Osteoblast (primary cell): ENCODE results near the gene DCAF7. TPM values are rescaled to one million over a fixed set of nuclear protein-coding genes. Genes with fewer than 3 reads are reported as not detected.

Experiments
- DNase-seq: peaks from one replicate; pipeline ENCODE4 v3.0.0; 2011; ENCODE audit warnings: low spot score, mixed read lengths; ENCODE audit not compliant: insufficient read length; ENCODE audit errors: missing footprints
- H2AFZ ChIP-seq: 2 replicates; pipeline ENCODE4 v1.6.0; 2011; ENCODE audit warnings: mild to moderate bottlenecking, low read length
- H3K27ac ChIP-seq: 2 replicates; pipeline ENCODE4 v1.5.1; 2011; ENCODE audit warnings: mild to moderate bottlenecking, low read depth, low read length, moderate library complexity
- H3K27me3 ChIP-seq: 2 replicates; pipeline ENCODE4 v1.6.0; 2012; ENCODE audit warnings: mild to moderate bottlenecking, control low read depth, inconsistent platforms, low read length, moderate library complexity; ENCODE audit not compliant: insufficient read depth
- H3K36me3 ChIP-seq: 2 replicates; pipeline ENCODE4 v1.5.1; 2011; ENCODE audit warnings: mild to moderate bottlenecking, low read length, control low read depth, moderate library complexity; ENCODE audit not compliant: insufficient read depth
- H3K4me1 ChIP-seq: 2 replicates; pipeline ENCODE4 v1.5.1; 2011; ENCODE audit warnings: mild to moderate bottlenecking, low read length, control low read depth, moderate library complexity; ENCODE audit not compliant: insufficient read depth
- H3K4me2 ChIP-seq: 2 replicates; pipeline ENCODE4 v1.6.0; 2011; ENCODE audit warnings: mild to moderate bottlenecking, low read length; ENCODE audit not compliant: insufficient read depth
- H3K4me3 ChIP-seq: fragments of 200-600 bp; sonication (generic); 3 replicates; pipeline ENCODE4 v1.5.1; 2012; ENCODE audit warnings: mild to moderate bottlenecking, low read length, inconsistent platforms; ENCODE audit not compliant: insufficient read depth
- H3K79me2 ChIP-seq: 2 replicates; pipeline ENCODE4 v1.6.0; 2012; ENCODE audit warnings: mild to moderate bottlenecking, low read length, control low read depth, inconsistent platforms; ENCODE audit not compliant: insufficient read depth
- H3K9me3 ChIP-seq: 2 replicates; pipeline ENCODE4 v1.5.1; 2011; ENCODE audit warnings: low read depth, low read length, control low read depth
- H4K20me1 ChIP-seq: 2 replicates; pipeline ENCODE4 v1.6.0; 2012; ENCODE audit warnings: mild to moderate bottlenecking, low read length, control low read depth; ENCODE audit not compliant: insufficient read depth
- CTCF ChIP-seq: IDR thresholded peaks from 2 replicates; pipeline ENCODE4 v1.5.1; 2011; ENCODE audit warnings: mild to moderate bottlenecking, low read depth, low read length, moderate library complexity; ENCODE audit errors: extremely low read depth
- total RNA-seq: library from RNA; depleted of rRNA; stranded (reverse); fragments of >200 nt; gene quantifications from 2 replicates; pipeline ENCODE4 v1.2.3, GENCODE V29; 2012

The DCAF7 gene
- total RNA-seq, 1 donor = 24.6 TPM

- Histone ChIP-seq H3K79me2 (peaks cover 93% of the 10 kb centered on the region), H3K4me3 (no peak overlapping the region), H3K27me3 (no peaks in the 10 kb centered on the region), H3K4me1 (peaks cover 9% of the 10 kb centered on the region), H3K4me2 (no peak overlapping the region), H3K27ac (no peak overlapping the region), H4K20me1 (peaks cover 67% of the 10 kb centered on the region), H3K9me3 (no peaks in the 10 kb centered on the region), H2AFZ (no peak overlapping the region), H3K36me3 (no peaks in the 10 kb centered on the region)
- peak; percentile 40 for TF ChIP-seq CTCF
- no peak for DNase-seq
These were observed 23.4 kb downstream of the DCAF7 start for GRCh38 chr17:63573634-63574033.

DNA sequence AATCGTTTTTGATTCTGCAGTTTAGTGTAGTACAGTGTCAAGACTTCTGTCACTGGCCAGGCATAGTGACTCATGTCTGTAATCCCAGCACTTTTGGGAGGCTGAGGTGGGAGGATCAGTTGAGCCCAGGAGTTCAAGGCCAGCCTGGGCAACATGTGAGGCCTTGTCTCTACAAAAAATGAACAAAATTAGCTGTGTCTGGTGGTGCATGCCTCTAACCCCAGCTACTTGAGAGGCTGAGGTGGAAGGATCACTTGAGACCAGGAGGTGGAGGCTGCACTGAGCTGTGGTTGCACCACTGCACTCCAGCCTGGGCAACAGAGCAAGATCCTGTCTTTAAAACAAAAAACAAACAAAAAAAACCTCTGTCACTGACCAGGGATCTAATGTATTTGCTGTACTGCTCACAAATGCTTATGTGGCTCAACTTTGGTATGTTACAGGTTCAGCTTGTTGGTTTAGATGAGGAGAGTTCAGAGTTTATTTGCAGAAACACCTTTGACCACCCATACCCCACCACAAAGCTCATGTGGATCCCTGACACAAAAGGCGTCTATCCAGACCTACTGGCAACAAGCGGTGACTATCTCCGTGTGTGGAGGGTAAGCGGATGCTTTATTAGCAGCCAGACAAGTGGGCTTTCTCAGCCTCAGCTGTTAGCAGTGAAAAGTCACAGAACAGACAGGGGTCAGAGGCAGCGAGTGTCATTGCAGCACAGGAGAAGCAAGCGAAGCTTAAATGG is 27.9 kb downstream of the DCAF7 start:
- H4K20me1 ChIP-seq = peaks cover 34% of the 10 kb centered on the region
- no peak for TF ChIP-seq CTCF
- H3K79me2 ChIP-seq = peaks cover 80% of the 10 kb centered on the region

GRCh38 chr17:63578769-63579111 is 28.5 kb downstream of the DCAF7 start:
- no peaks in the 10 kb centered on the region for H3K4me1 ChIP-seq
- H3K27ac ChIP-seq = no peak overlapping the region
- H3K36me3 ChIP-seq = peaks cover 30% of the 10 kb centered on the region
- H3K79me2 ChIP-seq = peaks cover 77% of the 10 kb centered on the region
- no peak overlapping the region for H3K4me3 ChIP-seq
- TF ChIP-seq CTCF = no peak
- H4K20me1 ChIP-seq = peaks cover 37% of the 10 kb centered on the region
- H3K9me3 ChIP-seq = no peaks in the 10 kb centered on the region
- no peak overlapping the region for H2AFZ ChIP-seq
- no peak for DNase-seq
- H3K27me3 ChIP-seq = no peaks in the 10 kb centered on the region
- no peak overlapping the region for H3K4me2 ChIP-seq

More for the DNA sequence above, 27.9 kb downstream of the DCAF7 start:
- H3K27me3 ChIP-seq = no peaks in the 10 kb centered on the region
- no peak overlapping the region for H2AFZ ChIP-seq
- H3K4me1 ChIP-seq = no peaks in the 10 kb centered on the region
- no peak overlapping the region for H3K4me2 ChIP-seq
- no peak overlapping the region for H3K27ac ChIP-seq
- no peak overlapping the region for H3K4me3 ChIP-seq
- peaks cover 26% of the 10 kb centered on the region for H3K36me3 ChIP-seq
- no peaks in the 10 kb centered on the region for H3K9me3 ChIP-seq
- DNase-seq = no peak

GRCh38 chr17:63579633-63580032 is 29.4 kb downstream of the DCAF7 start:
- peaks cover 32% of the 10 kb centered on the region for H3K36me3 ChIP-seq
- peaks cover 31% of the 10 kb centered on the region for H4K20me1 ChIP-seq
- H2AFZ ChIP-seq = no peak overlapping the region
- no peaks in the 10 kb centered on the region for H3K27me3 ChIP-seq
- TF ChIP-seq CTCF = no peak
- H3K27ac ChIP-seq = no peak overlapping the region
- no peaks in the 10 kb centered on the region for H3K4me1 ChIP-seq
- no peaks in the 10 kb centered on the region for H3K9me3 ChIP-seq
- H3K4me3 ChIP-seq = no peak overlapping the region
- peaks cover 68% of the 10 kb centered on the region for H3K79me2 ChIP-seq
- DNase-seq = no peak
- no peak overlapping the region for H3K4me2 ChIP-seq
